SH-SY5Y (cell line): ENCODE measurements around the gene GNAL.

Experiments
- GATA2 ChIP-seq: IDR thresholded peaks from 2 replicates; pipeline ENCODE4 v1.6.1; 2011; ENCODE audit warnings: mild to moderate bottlenecking, low read depth, low read length
- GATA3 ChIP-seq: IDR thresholded peaks from 2 replicates; pipeline ENCODE4 v1.6.1; 2011; ENCODE audit warnings: low read depth, mild to moderate bottlenecking, low read length, moderate library complexity

Gene GNAL

DNA sequence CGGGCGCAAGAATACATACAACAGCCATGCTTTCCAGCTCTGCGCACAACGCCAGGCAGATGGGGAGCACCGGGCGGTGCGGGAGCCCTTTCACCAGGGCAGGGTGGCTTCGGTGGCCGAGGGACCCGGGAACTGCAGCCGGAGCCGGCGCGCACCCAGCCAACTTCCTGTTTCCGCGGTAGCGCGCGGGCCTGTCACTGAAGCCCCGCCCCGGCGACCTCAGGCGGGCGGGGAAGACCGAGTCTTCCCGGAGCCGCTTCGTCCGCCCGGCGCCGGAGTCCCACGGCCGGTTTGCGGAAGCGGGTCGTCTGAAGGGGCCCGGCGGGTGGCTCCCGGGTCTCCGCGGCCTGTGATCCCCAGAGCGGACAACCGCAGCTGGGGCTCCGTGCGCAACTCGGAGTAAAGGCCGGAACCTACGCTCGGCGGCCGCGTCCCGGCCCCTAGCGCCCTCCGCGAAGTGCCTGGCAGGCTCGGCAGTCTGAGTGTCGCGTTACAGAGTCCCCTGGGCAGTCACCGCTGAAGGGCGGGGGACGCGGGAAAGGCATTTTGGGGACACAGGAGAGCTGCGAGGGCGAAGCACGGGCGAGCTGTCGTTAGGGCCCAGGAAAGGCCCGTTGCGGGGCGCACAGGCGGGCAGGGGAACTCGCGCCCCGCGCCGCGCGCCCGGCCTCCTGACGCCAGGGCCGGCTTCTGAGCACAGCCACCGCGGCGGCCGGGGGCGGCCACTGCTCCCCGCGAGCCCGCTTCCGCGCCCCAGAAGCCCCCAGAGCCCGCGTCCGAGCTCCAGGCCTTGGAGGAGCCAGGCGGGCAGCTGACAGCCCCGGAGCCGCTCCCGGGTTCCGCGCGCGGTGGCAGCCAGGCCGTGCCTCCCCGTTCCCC, 219.4 kb downstream of the GNAL start, which contains the start of gene MPPE1:
Gene MPPE1, minus strand, starts transcription at position 136 of the 879 bp plus-strand sequence. CDS start 11,053 bp downstream, outside the sequence.
- no peak for TF ChIP-seq GATA2
- TF ChIP-seq GATA3 = no peak

DNA sequence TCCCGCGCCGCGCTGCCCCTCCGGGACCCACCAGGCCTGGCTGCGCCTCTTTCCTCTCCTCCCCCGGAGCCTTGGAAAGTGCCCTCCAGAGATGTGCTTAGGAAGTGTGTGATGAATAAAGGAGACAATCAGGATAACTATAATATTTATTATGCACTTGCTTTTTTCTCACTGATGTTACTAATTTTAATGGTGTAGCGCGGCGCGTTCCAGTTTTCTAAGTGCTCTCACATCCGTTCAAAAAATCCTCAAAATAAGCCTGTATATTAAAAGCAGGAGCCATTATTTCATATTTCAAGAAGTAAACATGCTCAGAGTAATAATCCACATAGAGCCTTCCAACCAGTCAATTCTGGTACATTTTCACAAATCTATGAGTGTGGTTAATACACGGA, 220.0 kb downstream of the GNAL start:
- TF ChIP-seq GATA2 (no peak), GATA3 (no peak)

DNA sequence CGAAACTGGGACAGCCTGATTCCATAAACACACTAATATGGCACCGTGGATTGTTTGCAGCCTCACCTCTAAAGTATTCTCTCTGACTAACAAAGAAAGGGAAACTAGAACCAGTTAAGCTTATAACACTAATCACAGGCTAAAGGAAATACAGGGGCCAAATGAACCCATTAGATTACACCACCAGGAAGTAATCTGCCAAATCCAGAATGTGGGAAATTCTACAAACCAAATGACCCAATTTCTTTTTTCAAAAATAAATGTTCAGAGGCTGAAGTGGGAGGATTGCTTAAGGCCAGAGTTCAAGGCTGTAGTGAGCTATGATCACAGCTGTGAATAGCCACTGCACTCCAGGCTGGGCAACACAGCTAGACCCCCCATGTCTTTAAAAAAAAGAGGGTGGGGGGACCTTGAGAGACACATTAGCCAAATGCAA, 220.5 kb downstream of the GNAL start:
- no peak for TF ChIP-seq GATA2
- TF ChIP-seq GATA3 = no peak

DNA sequence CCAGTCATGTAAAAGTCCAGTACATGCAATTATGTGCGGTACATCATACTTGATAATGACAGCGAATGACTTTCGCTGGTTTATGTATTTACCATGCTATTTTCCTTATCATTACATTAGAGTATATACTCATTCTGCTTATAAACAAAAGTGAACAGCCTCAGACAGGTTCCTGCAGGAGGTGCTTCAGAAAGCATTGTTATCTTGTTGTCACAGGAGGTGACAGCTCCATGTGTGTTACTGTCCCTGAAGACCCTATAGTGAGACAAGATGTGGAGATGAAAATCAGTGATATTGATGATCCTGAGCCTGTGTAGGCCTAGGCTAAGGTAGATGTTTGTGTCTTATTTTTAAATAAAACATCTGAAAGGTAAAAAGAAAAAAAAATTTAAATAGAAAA, 234.4 kb downstream of the GNAL start:
- no peak for TF ChIP-seq GATA3

DNA sequence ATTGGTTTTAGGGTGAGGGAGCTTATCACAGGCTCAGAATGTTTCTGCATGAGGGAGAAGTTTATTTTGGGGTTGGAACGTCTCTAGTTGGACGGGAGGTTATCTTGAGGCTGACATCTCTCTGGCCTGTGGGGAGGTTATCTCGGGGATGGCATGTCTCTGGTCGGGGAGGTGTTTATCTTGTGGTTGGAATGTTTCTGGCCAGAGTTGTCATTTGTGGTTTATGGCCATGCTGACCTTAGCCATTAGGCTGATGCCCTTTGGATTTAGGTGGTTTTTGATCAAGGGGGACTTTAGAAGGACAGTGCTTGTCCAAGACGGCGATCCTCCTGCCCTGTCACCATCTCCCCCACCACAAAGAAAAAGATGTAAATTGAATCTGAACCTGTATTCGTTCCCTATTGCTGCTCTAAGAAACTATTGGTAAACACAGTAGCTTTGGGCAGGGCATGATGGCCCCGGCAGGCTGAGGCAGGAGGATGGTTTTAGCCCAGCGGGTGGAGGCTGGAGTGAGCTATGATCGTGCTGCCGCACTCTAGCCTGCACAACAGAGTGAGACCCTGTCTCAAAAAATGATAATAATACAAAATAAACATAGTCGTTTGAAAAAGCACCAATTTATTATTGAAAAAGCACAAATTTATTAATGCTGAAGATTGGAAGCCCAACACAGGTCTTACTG, 236.9 kb downstream of the GNAL start:
- TF ChIP-seq GATA3 (no peak), GATA2 (no peak)

DNA sequence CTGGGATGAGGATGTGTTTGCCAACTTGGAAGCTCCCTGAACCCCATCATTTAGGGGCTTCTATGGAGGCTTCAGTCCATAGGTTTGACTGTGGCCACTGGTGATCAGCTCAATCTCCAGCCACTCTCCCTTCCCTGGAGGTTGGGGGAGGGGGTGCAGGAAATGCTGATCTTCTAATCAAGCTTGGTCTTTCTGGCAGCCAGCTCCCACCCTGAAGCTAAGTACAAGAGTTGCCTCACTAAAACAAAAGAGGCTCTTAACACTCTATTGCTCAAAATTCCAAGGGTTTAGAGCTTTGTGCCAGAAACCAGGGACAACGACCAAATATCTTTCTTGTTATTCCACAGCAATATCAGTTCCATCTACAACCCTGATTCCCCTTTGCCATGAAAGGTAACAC, 238.4 kb downstream of the GNAL start:
- TF ChIP-seq GATA3 (no peak), GATA2 (no peak)

DNA sequence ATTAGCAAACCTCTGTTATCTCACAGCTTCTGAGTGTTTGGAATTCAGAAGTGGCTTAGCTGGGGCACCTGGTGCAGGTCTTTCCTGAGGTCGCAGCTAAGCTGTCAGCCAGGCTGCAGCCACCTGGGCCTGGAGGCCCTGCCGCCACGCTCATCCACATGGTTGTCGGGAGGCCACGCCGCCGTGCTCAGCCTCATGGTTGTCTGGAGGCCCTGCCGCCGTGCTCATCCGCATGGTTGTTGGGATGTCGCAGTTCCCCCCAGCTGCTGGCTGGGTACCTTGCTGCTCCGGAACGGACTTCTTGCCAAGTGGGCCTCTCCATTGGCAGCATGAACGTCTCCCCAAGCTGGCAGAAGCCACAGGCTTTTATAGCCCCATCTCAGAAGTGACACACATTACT, 243.3 kb downstream of the GNAL start:
- TF ChIP-seq GATA3 (no peak), GATA2 (no peak)
